Fibroblast of villous mesenchyme (primary cell): ENCODE results near the gene NDUFS2. TPM values are rescaled to one million over a fixed set of nuclear protein-coding genes. Genes with fewer than 3 reads are reported as not detected.

Experiments used
- DNase-seq: peaks from one replicate; pipeline ENCODE4 v3.0.0-alpha.2; 2010; ENCODE audit warnings: low read depth
- H3K4me3 ChIP-seq: 2 replicates; pipeline ENCODE4 v1.5.1; 2011; ENCODE audit warnings: low read depth, mild to moderate bottlenecking, low read length
- total RNA-seq: library from RNA; depleted of rRNA; stranded (reverse); fragments of >200 nt; gene quantifications from 2 replicates; pipeline ENCODE4 v1.2.3, GENCODE V29; 2012
- TF ChIP-seq, protein P1 (sequence below): IDR thresholded peaks from 2 replicates; pipeline ENCODE4 v1.5.1; 2012; ENCODE audit warnings: low read depth, mild to moderate bottlenecking, low read length; ENCODE audit not compliant: insufficient read depth

NDUFS2 gene
- total RNA-seq, 1 donor: 105 TPM

DNA sequence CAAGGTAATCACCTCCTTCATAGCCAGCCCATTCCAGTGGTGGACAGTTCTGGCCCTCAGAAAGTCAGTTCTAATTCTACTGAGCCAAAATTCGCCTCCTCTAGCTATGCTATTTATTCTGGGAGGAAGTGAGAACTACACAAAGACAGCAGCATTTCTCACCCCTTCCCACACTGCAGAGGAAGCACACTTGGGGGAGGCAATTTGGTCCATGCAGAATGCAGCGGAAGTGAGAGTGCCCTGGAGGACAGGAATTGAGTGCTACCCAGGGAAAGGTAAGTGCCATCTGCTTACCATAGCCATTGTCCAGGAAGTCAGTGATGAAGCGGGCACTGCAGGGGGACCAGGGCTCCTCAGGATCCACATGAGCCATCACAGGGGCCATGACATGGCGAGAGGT is 7.0 kb upstream of the NDUFS2 start:
- H3K4me3 ChIP-seq: no peak overlapping the region
- TF ChIP-seq, protein P1, sequence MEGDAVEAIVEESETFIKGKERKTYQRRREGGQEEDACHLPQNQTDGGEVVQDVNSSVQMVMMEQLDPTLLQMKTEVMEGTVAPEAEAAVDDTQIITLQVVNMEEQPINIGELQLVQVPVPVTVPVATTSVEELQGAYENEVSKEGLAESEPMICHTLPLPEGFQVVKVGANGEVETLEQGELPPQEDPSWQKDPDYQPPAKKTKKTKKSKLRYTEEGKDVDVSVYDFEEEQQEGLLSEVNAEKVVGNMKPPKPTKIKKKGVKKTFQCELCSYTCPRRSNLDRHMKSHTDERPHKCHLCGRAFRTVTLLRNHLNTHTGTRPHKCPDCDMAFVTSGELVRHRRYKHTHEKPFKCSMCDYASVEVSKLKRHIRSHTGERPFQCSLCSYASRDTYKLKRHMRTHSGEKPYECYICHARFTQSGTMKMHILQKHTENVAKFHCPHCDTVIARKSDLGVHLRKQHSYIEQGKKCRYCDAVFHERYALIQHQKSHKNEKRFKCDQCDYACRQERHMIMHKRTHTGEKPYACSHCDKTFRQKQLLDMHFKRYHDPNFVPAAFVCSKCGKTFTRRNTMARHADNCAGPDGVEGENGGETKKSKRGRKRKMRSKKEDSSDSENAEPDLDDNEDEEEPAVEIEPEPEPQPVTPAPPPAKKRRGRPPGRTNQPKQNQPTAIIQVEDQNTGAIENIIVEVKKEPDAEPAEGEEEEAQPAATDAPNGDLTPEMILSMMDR: no peak
- no peak for DNase-seq

DNA sequence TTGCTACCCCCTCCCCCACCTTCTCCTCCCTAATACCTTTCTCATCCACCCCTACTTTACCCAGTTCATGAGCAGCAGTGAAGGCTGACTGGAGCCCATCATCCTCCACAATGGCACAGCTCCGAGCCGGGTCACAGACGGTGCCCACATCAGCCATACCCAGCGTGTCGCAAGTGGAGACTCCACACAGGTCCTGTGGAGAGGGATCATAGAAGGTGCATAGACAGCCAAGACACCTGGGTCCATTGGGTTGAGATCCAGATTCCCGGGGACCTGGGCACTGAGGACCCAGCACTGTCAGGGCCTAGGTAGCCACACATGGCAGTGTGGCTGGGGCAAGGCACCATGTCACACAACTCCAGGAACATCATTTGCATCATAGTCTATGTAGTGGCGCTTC is 6.1 kb upstream of the NDUFS2 start:
- H3K4me3 ChIP-seq: peak overlapping the region; percentile 3

DNA sequence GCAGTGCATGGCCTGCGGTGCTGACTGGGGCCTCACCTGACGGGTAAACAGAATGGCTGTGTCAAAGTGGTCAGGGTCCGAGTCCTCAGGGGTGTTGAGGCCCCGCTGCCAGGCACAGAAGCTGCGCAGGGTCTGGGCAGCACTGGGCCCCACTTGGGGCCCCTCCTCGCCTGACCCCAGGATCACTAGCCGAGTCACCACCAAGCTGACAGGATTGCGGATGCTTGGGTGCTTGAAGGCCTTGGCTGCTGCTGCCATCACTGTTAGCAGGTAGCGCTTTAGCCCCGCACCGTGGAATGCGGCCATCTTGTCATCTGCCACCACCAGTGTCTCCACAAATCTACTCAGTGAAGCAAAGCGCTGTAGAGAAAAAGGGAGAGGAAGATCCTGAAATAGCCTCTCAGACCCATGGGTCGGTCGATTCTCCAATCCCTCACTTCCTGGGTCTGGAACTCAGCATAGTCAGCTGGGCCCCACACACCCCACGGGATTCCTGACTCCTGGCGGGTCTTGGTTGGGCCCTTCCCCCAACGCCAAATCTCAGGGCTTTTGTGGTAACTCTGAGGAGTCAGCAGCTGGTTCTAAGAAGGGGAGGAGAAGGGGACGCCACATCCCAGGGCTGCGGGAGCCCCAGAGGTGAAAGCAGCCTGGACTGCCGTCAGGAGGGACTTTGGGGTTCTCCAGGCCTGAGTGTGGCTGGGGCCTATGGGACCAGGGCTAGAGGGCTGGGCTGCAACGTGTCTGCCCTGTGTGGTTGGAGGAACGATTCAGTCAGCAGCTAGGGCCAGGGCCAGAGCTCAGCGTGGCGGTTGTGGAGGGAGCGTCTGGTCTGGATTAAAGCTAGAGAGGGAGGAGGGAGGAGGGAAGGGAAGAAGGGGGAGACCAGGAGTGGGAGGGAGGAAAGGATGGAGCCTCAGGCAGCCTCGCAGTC is 5.4 kb upstream of the NDUFS2 start:
- DNase-seq: peak; percentile 93
- peak overlapping the region; percentile 64 for H3K4me3 ChIP-seq
- TF ChIP-seq, protein P1: no peak

More for the DNA sequence above, 6.1 kb upstream of the NDUFS2 start:
- TF ChIP-seq, protein P1: no peak
- no peak for DNase-seq

DNA sequence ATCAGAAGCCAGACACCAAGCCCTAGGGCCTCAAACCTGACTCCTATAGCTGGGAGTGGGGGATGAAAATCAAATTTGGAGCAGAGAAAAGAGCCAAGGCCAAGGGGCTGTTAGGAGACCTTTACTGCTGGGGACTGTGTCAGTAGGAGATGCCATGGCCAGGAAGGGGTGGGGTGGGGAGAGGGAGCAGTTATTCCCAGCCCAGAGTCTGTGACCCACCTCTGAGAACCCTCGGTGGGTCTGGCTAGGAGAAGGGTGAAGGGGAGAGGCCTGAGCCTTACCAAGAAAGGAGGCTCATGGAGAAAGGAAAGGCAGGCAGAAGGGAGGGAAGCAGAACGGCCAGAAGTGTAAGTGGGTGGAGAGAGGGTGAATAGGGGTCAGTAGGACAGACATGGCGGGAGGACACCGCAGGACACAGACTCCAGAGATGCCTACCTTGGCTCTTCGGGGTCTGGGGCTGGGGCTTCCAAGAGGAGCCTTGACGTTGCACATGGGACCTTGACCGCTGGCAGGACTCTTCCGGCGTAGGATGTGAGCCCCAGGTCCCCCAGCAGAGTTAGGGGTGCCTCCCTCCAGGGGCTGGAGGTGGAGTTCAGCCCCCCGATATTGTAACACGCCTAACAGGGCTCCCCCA is 4.5 kb upstream of the NDUFS2 start:
- H3K4me3 ChIP-seq: peak overlapping the region; percentile 64
- TF ChIP-seq, protein P1: no peak
- DNase-seq: no peak

DNA sequence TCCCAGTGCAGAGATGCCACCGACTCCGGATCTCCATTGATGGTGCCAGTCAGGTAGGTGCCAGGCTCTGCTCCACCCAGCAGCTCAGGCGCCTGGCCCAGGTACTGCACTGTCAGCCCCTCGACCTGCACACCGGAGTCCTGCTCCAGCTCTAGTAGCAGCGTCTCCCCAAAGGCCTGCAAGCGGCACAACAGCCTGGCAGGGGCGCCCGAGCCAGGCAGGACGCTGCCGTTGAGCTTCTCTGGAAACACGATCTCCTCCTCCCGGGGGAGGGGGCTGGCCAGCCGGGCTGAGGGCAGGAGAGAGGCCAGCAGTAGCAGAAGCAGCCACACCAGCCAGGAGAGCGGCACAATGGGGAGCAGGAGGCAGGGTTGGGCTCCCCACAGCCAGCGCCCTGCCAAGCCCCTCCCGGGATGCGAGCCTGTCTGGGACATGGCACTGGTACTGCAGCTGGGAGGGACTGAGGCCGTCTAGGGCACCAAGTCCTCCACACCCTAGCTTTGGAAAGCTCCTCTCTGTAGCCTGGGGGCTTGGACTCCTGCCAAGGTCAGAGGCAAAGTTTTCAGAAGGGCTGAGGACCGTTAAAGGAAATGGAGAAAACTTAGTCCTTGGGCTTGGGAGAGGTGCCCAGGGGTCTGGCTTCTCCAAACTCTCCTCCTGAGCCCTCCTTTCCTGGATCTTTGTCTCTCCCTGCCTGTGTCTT is 3.8 kb upstream of the NDUFS2 start:
- DNase-seq: peak; percentile 56
- peak overlapping the region; percentile 64 for H3K4me3 ChIP-seq
- TF ChIP-seq, protein P1: no peak

DNA sequence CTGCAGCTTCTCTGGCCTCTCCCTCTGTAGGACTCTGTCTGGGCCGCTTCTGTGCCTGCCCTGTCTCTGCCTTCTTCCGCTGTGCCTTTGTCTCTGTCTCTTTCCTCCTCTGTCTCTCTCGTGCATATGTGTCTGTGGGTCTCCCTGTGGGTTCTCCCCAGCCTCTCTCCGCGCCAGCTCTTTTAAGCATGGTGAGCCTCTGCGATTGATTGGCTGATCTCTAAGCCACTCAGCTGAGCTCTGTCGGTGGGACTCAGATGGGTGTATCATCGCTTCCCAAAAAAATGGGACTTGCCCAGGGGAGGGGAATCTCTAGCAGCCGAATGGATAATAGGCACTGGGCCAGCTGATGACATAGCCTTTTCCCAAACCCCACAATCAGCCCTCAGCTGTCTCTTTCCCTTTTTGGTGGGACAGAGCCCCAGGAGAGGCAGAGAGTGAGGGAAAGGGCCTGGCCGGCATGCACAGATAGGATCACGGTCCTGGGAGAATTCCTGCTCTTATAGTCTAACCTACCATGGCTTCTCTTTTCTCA is 3.2 kb upstream of the NDUFS2 start, which contains the start of gene ADAMTS4:
TSS of gene ADAMTS4 (minus strand) at position 158 of the 535 bp plus-strand sequence. CDS start 427 bp downstream, outside the sequence.
- TF ChIP-seq, protein P1: no peak
- peak within 1 kb of the TSS; percentile 64 for H3K4me3 ChIP-seq
- DNase-seq: peak; percentile 90
